NCI-H526 (cell line): ENCODE data around the gene FAM20C.
"Not testable (repeated sequence)": the region's sequence is repeated elsewhere in the genome, so short reads cannot be mapped to it uniquely, and the experiment has no call there.

Source experiments
- DNase-seq, 2 experiments: peaks; one replicate each; lab custom pipeline; 2025; lab: John Stamatoyannopoulos, UW

Gene FAM20C

GRCh38 chr7:228610-229009 is 36.2 kb downstream of the FAM20C start:
- no peak for DNase-seq

- DNase-seq: no peak
Observed at GRCh38 chr7:229184-229964, 37.0 kb downstream of the FAM20C start.

- DNase-seq: no peak
Observed at GRCh38 chr7:230274-230673, 37.9 kb downstream of the FAM20C start.

GRCh38 chr7:231030-231857 is 38.9 kb downstream of the FAM20C start:
- DNase-seq: no peak

- no peak for DNase-seq
Observed at GRCh38 chr7:231858-232246, 39.5 kb downstream of the FAM20C start.

GRCh38 chr7:232410-233248 is 40.3 kb downstream of the FAM20C start:
- no peak for DNase-seq

- no peak for DNase-seq
Observed at GRCh38 chr7:233249-234035, 41.1 kb downstream of the FAM20C start.

GRCh38 chr7:234051-234707 is 41.8 kb downstream of the FAM20C start:
- DNase-seq: no peak

GRCh38 chr7:234708-235553 is 42.6 kb downstream of the FAM20C start:
- no peak for DNase-seq

GRCh38 chr7:235576-236395 is 43.4 kb downstream of the FAM20C start:
- no peak for DNase-seq

- no peak for DNase-seq
Observed at GRCh38 chr7:236967-237366, 44.6 kb downstream of the FAM20C start.

- DNase-seq: no peak
Observed at GRCh38 chr7:237385-237784, 45.0 kb downstream of the FAM20C start.

- DNase-seq: no peak
Observed at GRCh38 chr7:240146-240676, 47.8 kb downstream of the FAM20C start.

- no peak for DNase-seq
Observed at GRCh38 chr7:240887-241421, 48.6 kb downstream of the FAM20C start.

GRCh38 chr7:241513-241912 is 49.1 kb downstream of the FAM20C start:
- no peak for DNase-seq

GRCh38 chr7:242826-243579 is 50.6 kb downstream of the FAM20C start:
- DNase-seq: not testable (repeated sequence)

GRCh38 chr7:243580-243978 is 51.2 kb downstream of the FAM20C start:
- DNase-seq: not testable (repeated sequence)

GRCh38 chr7:244974-245373 is 52.6 kb downstream of the FAM20C start:
- no peak for DNase-seq
